ENCODE data around the gene NEK4. TPM values are rescaled to one million over a fixed set of nuclear protein-coding genes. Genes with fewer than 3 reads are reported as not detected.
A peak's percentile ranks its signal among the peaks of the same experiment; 100 is the strongest.

Gene NEK4
- total RNA-seq, 1 donor from 2014 or later, result 15.1 TPM

DNA sequence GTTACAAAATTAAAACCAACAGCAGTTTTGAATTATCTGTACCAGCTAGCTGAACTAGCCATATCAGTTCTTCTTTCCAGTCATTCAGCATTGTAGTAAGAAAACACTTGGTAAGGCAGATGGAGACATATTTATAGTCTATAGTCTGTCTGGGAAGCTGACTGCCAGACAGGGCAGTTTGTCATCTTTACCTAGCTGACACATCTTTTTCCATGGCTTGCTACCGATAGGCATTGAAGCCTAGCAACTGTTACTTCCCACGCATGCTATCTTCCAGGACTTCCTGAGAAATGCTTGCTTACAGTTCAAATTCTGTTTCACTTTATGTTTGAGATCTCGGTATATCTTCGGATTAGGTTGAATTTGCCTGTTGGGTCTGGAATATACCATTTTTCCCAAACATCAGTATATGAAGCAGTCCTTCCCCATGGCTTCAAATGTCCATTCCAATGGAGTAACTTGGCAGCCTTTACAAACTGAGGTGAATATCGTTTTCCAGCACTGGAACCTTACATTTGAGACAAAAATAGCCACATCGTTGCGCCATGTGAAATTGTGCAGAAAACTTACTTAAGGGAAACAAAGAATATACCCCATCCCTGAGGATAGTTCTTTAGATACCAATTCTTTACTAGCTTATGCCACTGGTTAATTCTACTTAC lies 76.1 kb downstream of the NEK4 start:
- Histone ChIP-seq H3K4me2 (ENCODE audit: low read length) (no peak overlapping the region), H3K27me3 (ENCODE audit: insufficient read depth, low read length) (no peaks in the 10 kb centered on the region), H3K9ac (ENCODE audit: low read length) (no peak overlapping the region), H3K9me3 (ENCODE audit: insufficient read depth, low read depth, low read length) (no peaks in the 10 kb centered on the region), H3K79me2 (ENCODE audit: insufficient read depth, low read length) (peaks cover 39% of the 10 kb centered on the region), H3K4me1 (ENCODE audit: insufficient read depth, low read length) (no peaks in the 10 kb centered on the region), H3K4me3 (ENCODE audit: insufficient read depth, low read depth, low read length) (no peak overlapping the region), H3K36me3 (ENCODE audit: insufficient read depth, low read length) (peaks cover 73% of the 10 kb centered on the region), H2AFZ (ENCODE audit: low read depth, low read length) (no peak overlapping the region), H4K20me1 (ENCODE audit: insufficient read depth, low read length) (peaks cover 62% of the 10 kb centered on the region), H3K27ac (ENCODE audit: low read depth, low read length) (peak overlapping the region; percentile 12)
- peaks cover 30% of the 10 kb centered on the region for H3K36me3 Mint-ChIP-seq (ENCODE audit: low read depth, unreplicated experiment)
- H3K27ac Mint-ChIP-seq (ENCODE audit: unreplicated experiment), result peak overlapping the region; percentile 19
- TF ChIP-seq, protein P1, sequence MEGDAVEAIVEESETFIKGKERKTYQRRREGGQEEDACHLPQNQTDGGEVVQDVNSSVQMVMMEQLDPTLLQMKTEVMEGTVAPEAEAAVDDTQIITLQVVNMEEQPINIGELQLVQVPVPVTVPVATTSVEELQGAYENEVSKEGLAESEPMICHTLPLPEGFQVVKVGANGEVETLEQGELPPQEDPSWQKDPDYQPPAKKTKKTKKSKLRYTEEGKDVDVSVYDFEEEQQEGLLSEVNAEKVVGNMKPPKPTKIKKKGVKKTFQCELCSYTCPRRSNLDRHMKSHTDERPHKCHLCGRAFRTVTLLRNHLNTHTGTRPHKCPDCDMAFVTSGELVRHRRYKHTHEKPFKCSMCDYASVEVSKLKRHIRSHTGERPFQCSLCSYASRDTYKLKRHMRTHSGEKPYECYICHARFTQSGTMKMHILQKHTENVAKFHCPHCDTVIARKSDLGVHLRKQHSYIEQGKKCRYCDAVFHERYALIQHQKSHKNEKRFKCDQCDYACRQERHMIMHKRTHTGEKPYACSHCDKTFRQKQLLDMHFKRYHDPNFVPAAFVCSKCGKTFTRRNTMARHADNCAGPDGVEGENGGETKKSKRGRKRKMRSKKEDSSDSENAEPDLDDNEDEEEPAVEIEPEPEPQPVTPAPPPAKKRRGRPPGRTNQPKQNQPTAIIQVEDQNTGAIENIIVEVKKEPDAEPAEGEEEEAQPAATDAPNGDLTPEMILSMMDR (IDR thresholded peaks at IDR 0.05; ENCODE audit: insufficient read depth, low read depth, low read length), result no peak
- TF ChIP-seq EZH2 (IDR thresholded peaks at IDR 0.05; ENCODE audit: insufficient read depth, low read length), result no peak
- FAIRE-seq, result no peak
- H3K4me3 Mint-ChIP-seq (ENCODE audit: unreplicated experiment), result no peak overlapping the region
- H3K4me1 Mint-ChIP-seq (ENCODE audit: low read depth, unreplicated experiment), result peaks cover 32% of the 10 kb centered on the region
- DNase-seq (ENCODE audit: low read depth), result no peak
- H3K9me3 Mint-ChIP-seq (ENCODE audit: unreplicated experiment), result no peaks in the 10 kb centered on the region
- H3K27me3 Mint-ChIP-seq (ENCODE audit: low read depth, unreplicated experiment), result no peaks in the 10 kb centered on the region

DNA sequence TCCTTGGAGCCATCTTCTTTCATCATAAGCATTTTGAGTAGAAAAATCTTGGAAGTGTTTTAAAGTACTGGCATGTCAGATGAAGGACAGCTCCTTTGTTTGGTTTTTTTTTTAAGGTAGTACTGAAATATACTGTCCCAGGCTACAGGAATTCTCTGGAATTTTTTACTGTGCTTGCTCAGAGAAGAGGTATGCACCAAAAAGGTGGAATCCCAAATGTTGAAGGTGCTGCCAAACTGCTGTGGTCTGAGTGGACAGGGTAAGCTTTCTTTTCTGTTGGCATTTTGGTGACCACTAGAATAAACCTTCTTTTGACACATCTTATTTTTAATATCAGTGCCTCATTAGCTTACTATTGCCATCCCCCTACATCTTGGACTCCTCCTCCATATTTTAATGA lies 77.7 kb downstream of the NEK4 start:
- no peaks in the 10 kb centered on the region for H3K9me3 Mint-ChIP-seq (ENCODE audit: unreplicated experiment)
- Histone ChIP-seq H3K4me1 (ENCODE audit: insufficient read depth, low read length) (peaks cover 7% of the 10 kb centered on the region), H3K27me3 (ENCODE audit: insufficient read depth, low read length) (no peaks in the 10 kb centered on the region), H3K4me3 (ENCODE audit: insufficient read depth, low read depth, low read length) (no peak overlapping the region), H3K9ac (ENCODE audit: low read length) (no peak overlapping the region), H4K20me1 (ENCODE audit: insufficient read depth, low read length) (peaks cover 76% of the 10 kb centered on the region), H2AFZ (ENCODE audit: low read depth, low read length) (no peak overlapping the region), H3K36me3 (ENCODE audit: insufficient read depth, low read length) (peaks cover 87% of the 10 kb centered on the region), H3K79me2 (ENCODE audit: insufficient read depth, low read length) (peaks cover 45% of the 10 kb centered on the region), H3K9me3 (ENCODE audit: insufficient read depth, low read depth, low read length) (no peaks in the 10 kb centered on the region), H3K27ac (ENCODE audit: low read depth, low read length) (no peak overlapping the region), H3K4me2 (ENCODE audit: low read length) (no peak overlapping the region)
- peaks cover 41% of the 10 kb centered on the region for H3K36me3 Mint-ChIP-seq (ENCODE audit: low read depth, unreplicated experiment)
- peaks cover 43% of the 10 kb centered on the region for H3K4me1 Mint-ChIP-seq (ENCODE audit: low read depth, unreplicated experiment)
- TF ChIP-seq, protein P1 (IDR thresholded peaks at IDR 0.05; ENCODE audit: insufficient read depth, low read depth, low read length), result no peak
- no peak for TF ChIP-seq EZH2 (IDR thresholded peaks at IDR 0.05; ENCODE audit: insufficient read depth, low read length)
- no peak for FAIRE-seq
- DNase-seq (ENCODE audit: low read depth), result peak; percentile 41
- no peaks in the 10 kb centered on the region for H3K27me3 Mint-ChIP-seq (ENCODE audit: low read depth, unreplicated experiment)
- H3K27ac Mint-ChIP-seq (ENCODE audit: unreplicated experiment), result peak overlapping the region; percentile 73
- peak overlapping the region; percentile 61 for H3K4me3 Mint-ChIP-seq (ENCODE audit: unreplicated experiment)

DNA sequence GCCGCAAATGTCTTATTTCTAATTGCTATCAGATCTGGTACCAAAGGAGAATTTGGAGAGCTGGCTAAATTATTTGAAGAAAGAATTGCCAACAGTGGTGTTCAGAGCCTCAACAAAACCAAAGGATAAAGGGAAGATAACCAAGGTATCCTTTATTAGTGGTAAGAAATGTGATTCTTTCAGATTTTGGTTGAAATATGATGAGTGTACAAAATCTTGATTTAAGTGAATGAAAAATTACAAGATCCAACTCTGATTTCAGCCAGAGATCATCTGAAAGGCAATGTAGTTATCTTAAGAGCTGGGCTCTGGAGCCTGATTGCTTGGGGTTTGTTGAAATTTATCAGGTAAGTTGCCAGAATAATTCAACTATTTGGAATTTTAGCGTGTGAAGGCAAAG lies 80.2 kb downstream of the NEK4 start:
- no peak overlapping the region for H3K4me3 Mint-ChIP-seq (ENCODE audit: unreplicated experiment)
- H3K79me2 ChIP-seq (ENCODE audit: insufficient read depth, low read length), result peaks cover 61% of the 10 kb centered on the region
- peaks cover 73% of the 10 kb centered on the region for H4K20me1 ChIP-seq (ENCODE audit: insufficient read depth, low read length)
- no peak overlapping the region for H3K27ac ChIP-seq (ENCODE audit: low read depth, low read length)
- H3K4me1 Mint-ChIP-seq (ENCODE audit: low read depth, unreplicated experiment), result peaks cover 37% of the 10 kb centered on the region
- H3K27ac Mint-ChIP-seq (ENCODE audit: unreplicated experiment), result peak overlapping the region; percentile 20
- no peaks in the 10 kb centered on the region for H3K27me3 ChIP-seq (ENCODE audit: insufficient read depth, low read length)
- peaks cover 74% of the 10 kb centered on the region for H3K36me3 ChIP-seq (ENCODE audit: insufficient read depth, low read length)
- no peak for DNase-seq (ENCODE audit: low read depth)
- peak overlapping the region; percentile 6 for H3K4me2 ChIP-seq (ENCODE audit: low read length)
- no peaks in the 10 kb centered on the region for H3K9me3 ChIP-seq (ENCODE audit: insufficient read depth, low read depth, low read length)
- H3K9me3 Mint-ChIP-seq (ENCODE audit: unreplicated experiment), result no peaks in the 10 kb centered on the region
- H3K4me1 ChIP-seq (ENCODE audit: insufficient read depth, low read length), result peaks cover 22% of the 10 kb centered on the region
- H3K27me3 Mint-ChIP-seq (ENCODE audit: low read depth, unreplicated experiment), result no peaks in the 10 kb centered on the region
- no peak overlapping the region for H3K9ac ChIP-seq (ENCODE audit: low read length)
- peaks cover 40% of the 10 kb centered on the region for H3K36me3 Mint-ChIP-seq (ENCODE audit: low read depth, unreplicated experiment)
- TF ChIP-seq, protein P1 (IDR thresholded peaks at IDR 0.05; ENCODE audit: insufficient read depth, low read depth, low read length), result no peak
- TF ChIP-seq EZH2 (IDR thresholded peaks at IDR 0.05; ENCODE audit: insufficient read depth, low read length), result no peak
- no peak overlapping the region for H3K4me3 ChIP-seq (ENCODE audit: insufficient read depth, low read depth, low read length)
- no peak overlapping the region for H2AFZ ChIP-seq (ENCODE audit: low read depth, low read length)
- FAIRE-seq, result no peak

All from astrocyte (in vitro differentiated cells and primary cell).